HL-60/S4 treated with retinoic acid at 250 ng/mL for 4 days and 3 days (cell line): ENCODE measurements around the gene CAMSAP1.

ENCODE experiments used
- in situ Hi-C: fragments of 300-500 bp; cut with MboI; formaldehyde crosslinking; loops from 2 replicates; pipeline ENCODE4 v1.7.0; 2022; ENCODE audit warnings: low sequenced_read_pairs

Gene CAMSAP1

GRCh38 chr9:135778421-135778820, 128.9 kb downstream of the CAMSAP1 start:
- in situ Hi-C loops, result no loop called here

- in situ Hi-C loops, result no loop called here
These were observed 129.6 kb downstream of the CAMSAP1 start for GRCh38 chr9:135777623-135778177.

- in situ Hi-C loops, result no loop called here
These were observed 130.3 kb downstream of the CAMSAP1 start for GRCh38 chr9:135776893-135777622.

GRCh38 chr9:135775911-135776310, 131.4 kb downstream of the CAMSAP1 start:
- in situ Hi-C loops, result no loop called here

GRCh38 chr9:135774794-135775525, 132.4 kb downstream of the CAMSAP1 start:
- in situ Hi-C loops, result no loop called here

- in situ Hi-C loops, result no loop called here
These were observed 133.1 kb downstream of the CAMSAP1 start for GRCh38 chr9:135774239-135774747.

- in situ Hi-C loops, result no loop called here
These were observed 133.7 kb downstream of the CAMSAP1 start for GRCh38 chr9:135773530-135774238.

- in situ Hi-C loops, result no loop called here
These were observed 134.4 kb downstream of the CAMSAP1 start for GRCh38 chr9:135772702-135773493.

GRCh38 chr9:135772056-135772646, 135.2 kb downstream of the CAMSAP1 start:
- in situ Hi-C loops, result no loop called here

- in situ Hi-C loops, result no loop called here
These were observed 135.8 kb downstream of the CAMSAP1 start for GRCh38 chr9:135771401-135772051.

GRCh38 chr9:135770771-135771170, 136.6 kb downstream of the CAMSAP1 start:
- in situ Hi-C loops, result no loop called here

GRCh38 chr9:135770203-135770535, 137.2 kb downstream of the CAMSAP1 start:
- in situ Hi-C loops, result no loop called here

GRCh38 chr9:135769489-135770202, 137.7 kb downstream of the CAMSAP1 start:
- in situ Hi-C loops, result no loop called here

- in situ Hi-C loops, result no loop called here
These were observed 138.7 kb downstream of the CAMSAP1 start for GRCh38 chr9:135768516-135769218.

GRCh38 chr9:135766707-135767106, 140.6 kb downstream of the CAMSAP1 start:
- in situ Hi-C loops, result no loop called here

- in situ Hi-C loops, result no loop called here
These were observed 141.1 kb downstream of the CAMSAP1 start for GRCh38 chr9:135766251-135766650.

GRCh38 chr9:135765416-135765815, 141.9 kb downstream of the CAMSAP1 start:
- in situ Hi-C loops, result no loop called here

- in situ Hi-C loops, result no loop called here
These were observed 142.6 kb downstream of the CAMSAP1 start for GRCh38 chr9:135764731-135765130.
